Hepatocyte (in vitro differentiated cells): Measurements from ENCODE around the gene TMEM239. TPM values are rescaled to one million over a fixed set of nuclear protein-coding genes. Genes with fewer than 3 reads are reported as not detected.

ENCODE experiments used
- DNase-seq: peaks from one replicate; pipeline ENCODE4 v3.0.0-alpha.2; 2016; ENCODE audit warnings: low spot score
- H2AFZ ChIP-seq: fragments of 200-600 bp; sonication (generic); 2 replicates; pipeline ENCODE4 v1.6.0; 2016; ENCODE audit warnings: antibody characterized with exemption, mild to moderate bottlenecking
- H3K27ac ChIP-seq: fragments of 200-600 bp; sonication (generic); 2 replicates; pipeline ENCODE4 v1.5.1; 2016; ENCODE audit warnings: mild to moderate bottlenecking
- H3K27me3 ChIP-seq: fragments of 200-600 bp; sonication (generic); 2 replicates; pipeline ENCODE4 v1.6.1; 2016
- H3K36me3 ChIP-seq: fragments of 200-600 bp; sonication (generic); replicated peaks from 2 replicates; pipeline ENCODE4 v1.5.1; 2016; ENCODE audit warnings: low read depth; ENCODE audit not compliant: insufficient read depth
- H3K4me1 ChIP-seq: fragments of 200-600 bp; sonication (generic); 2 replicates; pipeline ENCODE4 v1.5.1; 2016; ENCODE audit warnings: mild to moderate bottlenecking, moderate library complexity; ENCODE audit not compliant: insufficient read depth
- H3K4me2 ChIP-seq: fragments of 200-600 bp; sonication (generic); 2 replicates; pipeline ENCODE4 v1.6.0; 2016
- H3K4me3 ChIP-seq: fragments of 200-600 bp; sonication (generic); 2 replicates; pipeline ENCODE4 v1.5.1; 2016; ENCODE audit warnings: mild to moderate bottlenecking
- H3K79me2 ChIP-seq: fragments of 200-600 bp; sonication (generic); 2 replicates; pipeline ENCODE4 v1.6.0; 2017; ENCODE audit warnings: mild to moderate bottlenecking
- H3K9me2 ChIP-seq: fragments of 200-600 bp; sonication (generic); replicated peaks from 2 replicates; pipeline ENCODE4 v1.6.0; 2017; ENCODE audit warnings: mild to moderate bottlenecking; ENCODE audit not compliant: insufficient read depth
- H3K9me3 ChIP-seq: fragments of 200-600 bp; sonication (generic); 2 replicates; pipeline ENCODE4 v1.5.1; 2016; ENCODE audit warnings: low read depth, mild to moderate bottlenecking
- H4K20me1 ChIP-seq: fragments of 200-600 bp; sonication (generic); 2 replicates; pipeline ENCODE4 v1.6.0; 2016; ENCODE audit warnings: mild to moderate bottlenecking; ENCODE audit not compliant: insufficient read depth, poor library complexity, severe bottlenecking
- EZH2 ChIP-seq: fragments of 200-600 bp; sonication (generic); IDR thresholded peaks from 2 replicates; pipeline ENCODE4 v1.6.1; 2016; ENCODE audit warnings: antibody characterized with exemption, mild to moderate bottlenecking, borderline replicate concordance
- EZH2phosphoT487 ChIP-seq: fragments of 200-600 bp; sonication (generic); IDR thresholded peaks from one replicate; pipeline ENCODE4 v1.6.1; 2018; ENCODE audit warnings: antibody characterized with exemption, mild to moderate bottlenecking, low read depth, moderate library complexity; ENCODE audit not compliant: unreplicated experiment, severe bottlenecking
- WGBS: methylation state at CpG from one replicate; pipeline ENCODE4 v1.1.6; 2016; ENCODE audit warnings: low lambda C conversion rate; ENCODE audit errors: missing lambda C conversion rate; 5-methylcytosine and 5-hydroxymethylcytosine counted together
- polyA plus RNA-seq: library from polyadenylated mRNA; unstranded; fragments of >200 nt; fragmentation: Nextera tagmentation; extraction: Ambion mirVana; gene quantifications from 2 replicates; pipeline ENCODE4 v1.2.1, GENCODE V29; 2016
- total RNA-seq: library from RNA; depleted of rRNA; stranded (reverse); fragments of >200 nt; gene quantifications from 2 replicates; pipeline ENCODE4 v1.2.3, GENCODE V29; 2014
- TF ChIP-seq, protein P1 (sequence below): fragments of 200-600 bp; sonication (generic); IDR thresholded peaks from 2 replicates; pipeline ENCODE4 v1.5.1; 2016; ENCODE audit warnings: antibody characterized with exemption, mild to moderate bottlenecking; ENCODE audit not compliant: poor library complexity

TMEM239 gene
- total and polyA plus RNA-seq, 2 experiments from 2014 or later: not detected

DNA sequence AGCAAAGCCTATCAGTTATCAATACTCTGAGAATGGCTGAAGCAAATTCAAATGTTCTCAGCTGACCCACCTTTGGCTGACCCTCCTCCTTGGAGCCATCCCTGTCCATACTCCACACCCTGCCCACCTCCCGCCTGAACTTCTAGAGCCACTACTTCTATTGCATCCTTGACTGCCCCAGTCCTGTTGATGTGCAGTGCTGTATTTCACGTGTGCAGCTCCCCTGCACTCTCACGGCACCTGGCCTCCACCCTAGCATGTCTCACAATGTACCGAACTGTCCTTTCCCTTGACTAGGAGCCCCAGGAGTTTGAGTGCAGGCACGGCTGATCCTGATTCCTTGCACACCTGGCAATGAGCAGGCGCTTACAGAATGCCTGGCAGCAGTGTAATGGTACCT, 22.7 kb upstream of the TMEM239 start:
- Histone ChIP-seq H3K9me2 (no peaks in the 10 kb centered on the region), H3K27ac (no peak overlapping the region), H3K4me1 (no peaks in the 10 kb centered on the region), H4K20me1 (no peaks in the 10 kb centered on the region), H3K4me2 (no peak overlapping the region), H3K27me3 (peaks cover 14% of the 10 kb centered on the region), H2AFZ (no peak overlapping the region), H3K79me2 (no peaks in the 10 kb centered on the region), H3K9me3 (no peaks in the 10 kb centered on the region), H3K36me3 (no peaks in the 10 kb centered on the region), H3K4me3 (no peak overlapping the region)
- no peak for TF ChIP-seq EZH2
- TF ChIP-seq, protein P1, sequence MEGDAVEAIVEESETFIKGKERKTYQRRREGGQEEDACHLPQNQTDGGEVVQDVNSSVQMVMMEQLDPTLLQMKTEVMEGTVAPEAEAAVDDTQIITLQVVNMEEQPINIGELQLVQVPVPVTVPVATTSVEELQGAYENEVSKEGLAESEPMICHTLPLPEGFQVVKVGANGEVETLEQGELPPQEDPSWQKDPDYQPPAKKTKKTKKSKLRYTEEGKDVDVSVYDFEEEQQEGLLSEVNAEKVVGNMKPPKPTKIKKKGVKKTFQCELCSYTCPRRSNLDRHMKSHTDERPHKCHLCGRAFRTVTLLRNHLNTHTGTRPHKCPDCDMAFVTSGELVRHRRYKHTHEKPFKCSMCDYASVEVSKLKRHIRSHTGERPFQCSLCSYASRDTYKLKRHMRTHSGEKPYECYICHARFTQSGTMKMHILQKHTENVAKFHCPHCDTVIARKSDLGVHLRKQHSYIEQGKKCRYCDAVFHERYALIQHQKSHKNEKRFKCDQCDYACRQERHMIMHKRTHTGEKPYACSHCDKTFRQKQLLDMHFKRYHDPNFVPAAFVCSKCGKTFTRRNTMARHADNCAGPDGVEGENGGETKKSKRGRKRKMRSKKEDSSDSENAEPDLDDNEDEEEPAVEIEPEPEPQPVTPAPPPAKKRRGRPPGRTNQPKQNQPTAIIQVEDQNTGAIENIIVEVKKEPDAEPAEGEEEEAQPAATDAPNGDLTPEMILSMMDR: no peak
- TF ChIP-seq EZH2phosphoT487: no peak
- WGBS: 95% methylated on average over 6 of the region's 6 CpGs
- DNase-seq: no peak

DNA sequence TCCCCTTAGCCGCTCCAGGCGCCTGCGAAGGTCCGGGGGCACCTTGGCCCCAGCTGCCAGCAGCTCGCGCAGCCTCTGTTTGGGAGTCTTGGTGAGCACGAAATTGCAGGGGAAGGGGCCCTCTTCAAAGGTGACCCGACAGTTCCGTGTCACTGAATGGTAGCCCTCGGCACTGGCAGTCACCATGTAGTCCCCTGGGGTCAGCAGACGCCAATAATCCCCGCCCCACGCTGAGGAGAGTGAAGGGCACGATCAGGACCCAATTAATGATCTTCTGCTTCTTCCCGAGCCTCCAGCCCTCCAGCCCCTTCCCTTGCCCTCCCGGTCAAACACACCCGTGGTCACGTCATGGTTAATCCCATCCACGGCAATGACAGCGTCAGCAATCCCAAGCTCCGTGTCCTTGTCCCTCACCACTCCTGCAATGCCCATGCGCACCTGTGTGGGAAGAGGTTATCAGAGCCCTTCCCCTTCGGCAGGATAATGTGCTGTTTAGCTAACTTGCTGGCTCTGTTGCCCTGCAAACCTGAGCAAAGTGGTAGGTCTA, 21.9 kb upstream of the TMEM239 start:
- no peaks in the 10 kb centered on the region for H3K4me1 ChIP-seq
- TF ChIP-seq, protein P1: no peak
- TF ChIP-seq EZH2 (no peak), EZH2phosphoT487 (no peak)
- no peak overlapping the region for H3K4me3 ChIP-seq
- no peaks in the 10 kb centered on the region for H3K9me2 ChIP-seq
- 92% methylated on average over 23 of the region's 23 CpGs for WGBS
- DNase-seq: no peak
- H3K27me3 ChIP-seq: peaks cover 16% of the 10 kb centered on the region
- H3K4me2 ChIP-seq: no peak overlapping the region
- no peaks in the 10 kb centered on the region for H3K9me3 ChIP-seq
- H3K79me2 ChIP-seq: no peaks in the 10 kb centered on the region
- H4K20me1 ChIP-seq: no peaks in the 10 kb centered on the region
- H3K36me3 ChIP-seq: no peaks in the 10 kb centered on the region
- H2AFZ ChIP-seq: no peak overlapping the region
- H3K27ac ChIP-seq: no peak overlapping the region

GRCh38 chr20:2794866-2795447, 21.2 kb upstream of the TMEM239 start:
- 93% methylated on average over 11 of the region's 11 CpGs for WGBS

More at GRCh38 chr20:2794866-2795447, 21.2 kb upstream of the TMEM239 start:
- no peaks in the 10 kb centered on the region for H3K9me3 ChIP-seq
- H2AFZ ChIP-seq: no peak overlapping the region
- TF ChIP-seq, protein P1: no peak
- no peak for TF ChIP-seq EZH2
- no peak for TF ChIP-seq EZH2phosphoT487
- H3K4me3 ChIP-seq: no peak overlapping the region
- H3K4me2 ChIP-seq: no peak overlapping the region
- H3K27me3 ChIP-seq: peaks cover 23% of the 10 kb centered on the region
- H3K4me1 ChIP-seq: peaks cover 1% of the 10 kb centered on the region
- H3K79me2 ChIP-seq: no peaks in the 10 kb centered on the region
- no peaks in the 10 kb centered on the region for H4K20me1 ChIP-seq
- no peaks in the 10 kb centered on the region for H3K9me2 ChIP-seq
- H3K36me3 ChIP-seq: no peaks in the 10 kb centered on the region
- no peak overlapping the region for H3K27ac ChIP-seq
- no peak for DNase-seq
